ENCODE data around the gene TTC7B.

DNA sequence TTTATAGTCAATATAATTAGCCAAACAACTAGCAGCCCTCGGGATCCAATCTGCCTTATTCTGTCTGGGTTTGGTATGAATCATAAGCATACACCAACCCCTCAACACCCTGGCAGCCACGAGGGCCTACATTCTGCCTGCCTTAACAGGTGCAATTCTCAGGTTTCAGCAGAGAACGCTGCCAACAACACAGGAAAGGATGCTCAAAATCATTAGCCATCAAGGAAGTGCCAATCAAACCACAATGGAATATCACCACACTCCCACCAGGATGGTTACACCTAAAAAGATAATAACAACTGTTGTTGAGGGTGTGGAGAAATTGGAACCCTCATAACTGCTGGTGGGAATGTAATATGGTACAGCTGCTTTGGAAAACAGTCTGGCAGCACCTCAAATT, 122.8 kb downstream of the TTC7B start:
- TF ChIP-seq STAT1 (IDR thresholded peaks at IDR 0.05; ENCODE audit: unreplicated experiment) (no peak), EZH2 (IDR thresholded peaks at IDR 0.05; ENCODE audit: low read depth, unreplicated experiment) (no peak), REST (IDR thresholded peaks at IDR 0.05; ENCODE audit: unreplicated experiment) (no peak), POLR2AphosphoS5 (IDR thresholded peaks at IDR 0.05; ENCODE audit: low read depth) (no peak), EZH2phosphoT487 (IDR thresholded peaks at IDR 0.05; ENCODE audit: unreplicated experiment) (no peak), CREB1 (CRISPR knock-in tag; IDR thresholded peaks at IDR 0.05; ENCODE audit: low read depth) (no peak), NANOG (IDR thresholded peaks at IDR 0.05; ENCODE audit: borderline replicate concordance) (no peak), ZNF331 (CRISPR knock-in tag; IDR thresholded peaks at IDR 0.05; ENCODE audit: low read depth) (no peak), JUNB (IDR thresholded peaks at IDR 0.05; ENCODE audit: unreplicated experiment) (no peak)
- TF ChIP-seq, protein P1, sequence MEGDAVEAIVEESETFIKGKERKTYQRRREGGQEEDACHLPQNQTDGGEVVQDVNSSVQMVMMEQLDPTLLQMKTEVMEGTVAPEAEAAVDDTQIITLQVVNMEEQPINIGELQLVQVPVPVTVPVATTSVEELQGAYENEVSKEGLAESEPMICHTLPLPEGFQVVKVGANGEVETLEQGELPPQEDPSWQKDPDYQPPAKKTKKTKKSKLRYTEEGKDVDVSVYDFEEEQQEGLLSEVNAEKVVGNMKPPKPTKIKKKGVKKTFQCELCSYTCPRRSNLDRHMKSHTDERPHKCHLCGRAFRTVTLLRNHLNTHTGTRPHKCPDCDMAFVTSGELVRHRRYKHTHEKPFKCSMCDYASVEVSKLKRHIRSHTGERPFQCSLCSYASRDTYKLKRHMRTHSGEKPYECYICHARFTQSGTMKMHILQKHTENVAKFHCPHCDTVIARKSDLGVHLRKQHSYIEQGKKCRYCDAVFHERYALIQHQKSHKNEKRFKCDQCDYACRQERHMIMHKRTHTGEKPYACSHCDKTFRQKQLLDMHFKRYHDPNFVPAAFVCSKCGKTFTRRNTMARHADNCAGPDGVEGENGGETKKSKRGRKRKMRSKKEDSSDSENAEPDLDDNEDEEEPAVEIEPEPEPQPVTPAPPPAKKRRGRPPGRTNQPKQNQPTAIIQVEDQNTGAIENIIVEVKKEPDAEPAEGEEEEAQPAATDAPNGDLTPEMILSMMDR (conservative IDR thresholded peaks at IDR 0.05; ENCODE audit: low read depth in 2 of 2) = no peak
- TF ChIP-seq, protein P2, sequence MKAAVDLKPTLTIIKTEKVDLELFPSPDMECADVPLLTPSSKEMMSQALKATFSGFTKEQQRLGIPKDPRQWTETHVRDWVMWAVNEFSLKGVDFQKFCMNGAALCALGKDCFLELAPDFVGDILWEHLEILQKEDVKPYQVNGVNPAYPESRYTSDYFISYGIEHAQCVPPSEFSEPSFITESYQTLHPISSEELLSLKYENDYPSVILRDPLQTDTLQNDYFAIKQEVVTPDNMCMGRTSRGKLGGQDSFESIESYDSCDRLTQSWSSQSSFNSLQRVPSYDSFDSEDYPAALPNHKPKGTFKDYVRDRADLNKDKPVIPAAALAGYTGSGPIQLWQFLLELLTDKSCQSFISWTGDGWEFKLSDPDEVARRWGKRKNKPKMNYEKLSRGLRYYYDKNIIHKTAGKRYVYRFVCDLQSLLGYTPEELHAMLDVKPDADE (IDR thresholded peaks at IDR 0.05) = no peak

Data from GM23338 (cell line).